ENCODE data around the gene ZNRF2. TPM values are rescaled to one million over a fixed set of nuclear protein-coding genes. Genes with fewer than 3 reads are reported as not detected.

Gene ZNRF2
- total and polyA plus RNA-seq, 10 of the 15 experiments (the other 5 are each of a cell fraction or from before 2014, with no cell fraction given): 1.2 to 20.4 (median 9.5) TPM

GRCh38 chr7:30378275-30378674 is 93.9 kb downstream of the ZNRF2 start:
- FAIRE-seq (no peak), ATAC-seq (no peak), DNase-seq (ENCODE audit: low read depth, low spot score) (no peak)
- BruUV-seq (replicated peaks): no TSS peak
- Histone ChIP-seq H3K9me3 (replicated peaks; ENCODE audit: control insufficient read depth, insufficient read depth, low read length) (no peaks in the 10 kb centered on the region; the same call in 1 of the 3 replicates), H3K4me2 (ENCODE audit: control insufficient read depth, insufficient read depth) (no peak overlapping the region), H3K79me2 (ENCODE audit: control insufficient read depth, insufficient read depth, low read length) (no peaks in the 10 kb centered on the region), H3K27me3 (replicated peaks in 1 of 2; ENCODE audit: control insufficient read depth in 2 of 2, insufficient read depth in 2 of 2, low read length in 1 of 2) (no peaks in the 10 kb centered on the region), H3K27ac (ENCODE audit: control insufficient read depth, insufficient read depth) (no peak overlapping the region), H3K4me3 (no peak overlapping the region), H4K20me1 (ENCODE audit: control insufficient read depth, insufficient read depth) (no peaks in the 10 kb centered on the region), H3K9ac (ENCODE audit: control insufficient read depth, insufficient read depth, low read length) (no peak overlapping the region), H3K4me1 (ENCODE audit: control insufficient read depth, insufficient read depth, low read length) (no peaks in the 10 kb centered on the region), H3K36me3 (ENCODE audit: control insufficient read depth in 2 of 2, insufficient read depth in 2 of 2, low read length in 1 of 2) (no peaks in the 10 kb centered on the region), H2AFZ (ENCODE audit: control insufficient read depth, low read depth, low read length) (no peak overlapping the region)
- intact Hi-C loops (cut with micrococcal nuclease; ENCODE audit: unreplicated experiment) (no loop called here), in situ Hi-C loops (cut with MboI) (no loop called here)
- CTCF ChIA-PET: interaction anchor here (1.2 kb wide), 1 partner anchor 101 kb away, joined by 3 read pairs; no protein-coding TSS in a partner anchor
- TF ChIP-seq JUNB (IDR thresholded peaks at IDR 0.05) (no peak), SREBF1 (IDR thresholded peaks at IDR 0.05; ENCODE audit: low read length) (no peak), FOXM1 (IDR thresholded peaks at IDR 0.05; ENCODE audit: low read depth, low read length) (no peak), KAT2A (conservative IDR thresholded peaks at IDR 0.05; ENCODE audit: control insufficient read depth, low read depth, low read length) (no peak), PAX8 (IDR thresholded peaks at IDR 0.05) (no peak), MEF2A (IDR thresholded peaks at IDR 0.05; ENCODE audit: insufficient read depth, low read depth, low read length) (no peak), MAX (IDR thresholded peaks at IDR 0.05; ENCODE audit: low read depth, low read length) (no peak), NR2C2 (IDR thresholded peaks at IDR 0.05; ENCODE audit: borderline replicate concordance, control insufficient read depth, insufficient read length, low read depth) (no peak)
- 95% methylated on average over 1 of the region's 1 CpG for WGBS (ENCODE audit: insufficient coverage, insufficient replicate concordance, low lambda C conversion rate, missing lambda C conversion rate)
- SMC1A ChIA-PET (ENCODE audit: uncharacterized antibody, unreplicated experiment): interaction anchor here (0.7 kb wide), 1 partner anchor 132 kb away, joined by 3 read pairs; no protein-coding TSS in a partner anchor
- RAD21 ChIA-PET (ENCODE audit: unreplicated experiment): no interaction called here
- POLR2A ChIA-PET: no interaction called here

GRCh38 chr7:30379131-30379530 is 94.7 kb downstream of the ZNRF2 start:
- no peak overlapping the region for H2AFZ ChIP-seq (ENCODE audit: control insufficient read depth, low read depth, low read length)
- no peaks in the 10 kb centered on the region for H3K36me3 ChIP-seq (ENCODE audit: control insufficient read depth in 2 of 2, insufficient read depth in 2 of 2, low read length in 1 of 2)
- intact Hi-C loops (cut with micrococcal nuclease; ENCODE audit: unreplicated experiment) (no loop called here), in situ Hi-C loops (cut with MboI) (no loop called here)
- DNase-seq (ENCODE audit: low read depth, low spot score) (no peak), ATAC-seq (no peak), FAIRE-seq (no peak)
- H3K4me3 ChIP-seq: no peak overlapping the region
- no peaks in the 10 kb centered on the region; the same call in 1 of the 3 replicates for H3K9me3 ChIP-seq (replicated peaks; ENCODE audit: control insufficient read depth, insufficient read depth, low read length)
- WGBS (ENCODE audit: insufficient coverage, insufficient replicate concordance, low lambda C conversion rate, missing lambda C conversion rate): 71% methylated on average over 4 of the region's 4 CpGs
- no peaks in the 10 kb centered on the region for H3K4me1 ChIP-seq (ENCODE audit: control insufficient read depth, insufficient read depth, low read length)
- H3K9ac ChIP-seq (ENCODE audit: control insufficient read depth, insufficient read depth, low read length): no peak overlapping the region
- H4K20me1 ChIP-seq (ENCODE audit: control insufficient read depth, insufficient read depth): no peaks in the 10 kb centered on the region
- ChIA-PET SMC1A (ENCODE audit: uncharacterized antibody, unreplicated experiment) (no interaction called here), CTCF (interaction anchor here (1.0 kb wide), 1 partner anchor 9 kb away, joined by 4 read pairs; no protein-coding TSS in a partner anchor), POLR2A (no interaction called here), RAD21 (ENCODE audit: unreplicated experiment) (no interaction called here)
- no peaks in the 10 kb centered on the region for H3K27me3 ChIP-seq (replicated peaks in 1 of 2; ENCODE audit: control insufficient read depth in 2 of 2, insufficient read depth in 2 of 2, low read length in 1 of 2)
- BruUV-seq (replicated peaks): no TSS peak
- H3K27ac ChIP-seq (ENCODE audit: control insufficient read depth, insufficient read depth): no peak overlapping the region
- H3K79me2 ChIP-seq (ENCODE audit: control insufficient read depth, insufficient read depth, low read length): no peaks in the 10 kb centered on the region
- H3K4me2 ChIP-seq (ENCODE audit: control insufficient read depth, insufficient read depth): no peak overlapping the region
- no peak for TF ChIP-seq REST (IDR thresholded peaks at IDR 0.05; ENCODE audit: low read depth, low read length)
- TF ChIP-seq SIN3A (IDR thresholded peaks at IDR 0.05; ENCODE audit: low read depth, low read length): no peak
- TF ChIP-seq ZBTB4 (CRISPR knock-in tag; IDR thresholded peaks at IDR 0.05): no peak
- no peak for TF ChIP-seq NFXL1 (IDR thresholded peaks at IDR 0.05; ENCODE audit: borderline replicate concordance)

Data from GM12878 (cell line).